Measurements from ENCODE around the gene DPM3.

The DPM3 gene

DNA sequence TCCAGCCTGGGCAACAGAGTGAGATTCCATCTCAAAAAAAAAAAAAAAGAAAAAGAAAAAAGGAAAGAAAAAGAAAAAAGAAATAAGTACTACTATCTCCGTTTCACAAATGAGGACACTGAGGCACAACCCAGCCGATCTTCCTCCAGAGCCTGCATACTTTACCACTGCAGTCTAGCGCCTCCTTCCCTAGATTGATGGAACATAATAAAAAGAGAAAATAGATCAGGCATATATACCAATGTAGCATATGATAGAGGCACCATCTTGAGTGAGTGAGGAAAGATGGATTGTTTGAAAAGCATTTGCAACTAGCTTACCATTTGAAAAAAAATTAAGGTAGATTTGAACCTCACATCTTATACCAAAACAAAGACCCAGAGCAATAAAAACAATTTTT is 5.2 kb upstream of the DPM3 start:
- no peak overlapping the region for H3K4me3 ChIP-seq (ENCODE audit: low read depth in 1 of 2, low read length in 1 of 2)
- H3K27ac ChIP-seq: no peak overlapping the region
- no peaks in the 10 kb centered on the region for H3K27me3 ChIP-seq
- no peaks in the 10 kb centered on the region for H3K9me3 ChIP-seq
- no peaks in the 10 kb centered on the region for H3K36me3 ChIP-seq
- H3K4me1 ChIP-seq (ENCODE audit: control insufficient read depth in 1 of 2, insufficient read depth in 1 of 2, low read depth in 1 of 2, low read length in 1 of 2): peaks cover 2% of the 10 kb centered on the region in 2 experiments
- TF ChIP-seq, protein P1, sequence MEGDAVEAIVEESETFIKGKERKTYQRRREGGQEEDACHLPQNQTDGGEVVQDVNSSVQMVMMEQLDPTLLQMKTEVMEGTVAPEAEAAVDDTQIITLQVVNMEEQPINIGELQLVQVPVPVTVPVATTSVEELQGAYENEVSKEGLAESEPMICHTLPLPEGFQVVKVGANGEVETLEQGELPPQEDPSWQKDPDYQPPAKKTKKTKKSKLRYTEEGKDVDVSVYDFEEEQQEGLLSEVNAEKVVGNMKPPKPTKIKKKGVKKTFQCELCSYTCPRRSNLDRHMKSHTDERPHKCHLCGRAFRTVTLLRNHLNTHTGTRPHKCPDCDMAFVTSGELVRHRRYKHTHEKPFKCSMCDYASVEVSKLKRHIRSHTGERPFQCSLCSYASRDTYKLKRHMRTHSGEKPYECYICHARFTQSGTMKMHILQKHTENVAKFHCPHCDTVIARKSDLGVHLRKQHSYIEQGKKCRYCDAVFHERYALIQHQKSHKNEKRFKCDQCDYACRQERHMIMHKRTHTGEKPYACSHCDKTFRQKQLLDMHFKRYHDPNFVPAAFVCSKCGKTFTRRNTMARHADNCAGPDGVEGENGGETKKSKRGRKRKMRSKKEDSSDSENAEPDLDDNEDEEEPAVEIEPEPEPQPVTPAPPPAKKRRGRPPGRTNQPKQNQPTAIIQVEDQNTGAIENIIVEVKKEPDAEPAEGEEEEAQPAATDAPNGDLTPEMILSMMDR (IDR thresholded peaks at IDR 0.05): no peak

DNA sequence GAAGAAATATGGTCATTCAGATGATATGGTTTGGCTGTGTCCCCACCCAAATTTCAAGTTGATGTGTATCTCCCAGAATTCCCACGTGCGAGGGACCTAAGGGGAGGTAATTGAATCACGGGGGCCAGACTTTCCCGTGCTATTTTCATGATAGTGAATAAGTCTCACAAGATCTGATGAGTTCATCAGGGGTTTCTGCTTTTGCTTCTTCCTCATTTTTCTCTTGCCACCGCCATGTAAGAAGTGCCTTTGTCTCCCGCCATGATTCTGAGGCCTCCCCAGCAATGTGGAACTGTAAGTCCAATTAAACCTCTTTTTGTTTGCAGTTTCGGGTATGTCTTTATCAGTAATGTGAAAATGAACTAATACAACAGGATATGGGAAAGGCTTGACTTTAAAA is 1.4 kb upstream of the DPM3 start:
- Histone ChIP-seq H3K9me3 (no peaks in the 10 kb centered on the region), H3K36me3 (no peaks in the 10 kb centered on the region), H3K27ac (no peak overlapping the region), H3K27me3 (no peaks in the 10 kb centered on the region), H3K4me1 (ENCODE audit: control insufficient read depth in 1 of 2, insufficient read depth in 1 of 2, low read depth in 1 of 2, low read length in 1 of 2) (peaks cover 22 to 26% of the 10 kb centered on the region in 2 experiments), H3K4me3 (ENCODE audit: low read depth in 1 of 2, low read length in 1 of 2) (no peak overlapping the region)
- TF ChIP-seq, protein P1 (IDR thresholded peaks at IDR 0.05): no peak

DNA sequence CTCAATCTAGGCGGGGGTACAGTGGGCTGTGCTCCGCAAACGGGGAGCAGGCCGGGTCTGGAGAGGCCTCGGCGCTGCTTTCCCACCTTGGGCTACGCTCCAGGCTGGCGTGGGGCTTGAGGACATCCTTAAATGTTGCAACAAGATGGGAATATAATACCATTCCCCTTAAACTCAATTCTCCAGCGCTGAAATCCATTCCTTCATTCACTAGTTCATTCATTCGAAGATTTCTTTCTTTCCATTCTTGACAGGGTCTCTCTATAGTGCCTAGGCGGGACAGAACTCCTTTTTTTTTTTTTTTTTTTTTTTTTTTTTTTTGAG is 261 bp upstream of the DPM3 start:
- Histone ChIP-seq H3K36me3 (no peaks in the 10 kb centered on the region), H3K27ac (peak overlapping the region; percentile 87), H3K27me3 (no peaks in the 10 kb centered on the region), H3K4me1 (ENCODE audit: control insufficient read depth in 1 of 2, insufficient read depth in 1 of 2, low read depth in 1 of 2, low read length in 1 of 2) (peaks cover 25 to 29% of the 10 kb centered on the region in 2 experiments), H3K4me3 (ENCODE audit: low read depth in 1 of 2, low read length in 1 of 2) (peak overlapping the region; percentile 65 to 87), H3K9me3 (no peaks in the 10 kb centered on the region)
- TF ChIP-seq, protein P1 (IDR thresholded peaks at IDR 0.05): no peak

DNA sequence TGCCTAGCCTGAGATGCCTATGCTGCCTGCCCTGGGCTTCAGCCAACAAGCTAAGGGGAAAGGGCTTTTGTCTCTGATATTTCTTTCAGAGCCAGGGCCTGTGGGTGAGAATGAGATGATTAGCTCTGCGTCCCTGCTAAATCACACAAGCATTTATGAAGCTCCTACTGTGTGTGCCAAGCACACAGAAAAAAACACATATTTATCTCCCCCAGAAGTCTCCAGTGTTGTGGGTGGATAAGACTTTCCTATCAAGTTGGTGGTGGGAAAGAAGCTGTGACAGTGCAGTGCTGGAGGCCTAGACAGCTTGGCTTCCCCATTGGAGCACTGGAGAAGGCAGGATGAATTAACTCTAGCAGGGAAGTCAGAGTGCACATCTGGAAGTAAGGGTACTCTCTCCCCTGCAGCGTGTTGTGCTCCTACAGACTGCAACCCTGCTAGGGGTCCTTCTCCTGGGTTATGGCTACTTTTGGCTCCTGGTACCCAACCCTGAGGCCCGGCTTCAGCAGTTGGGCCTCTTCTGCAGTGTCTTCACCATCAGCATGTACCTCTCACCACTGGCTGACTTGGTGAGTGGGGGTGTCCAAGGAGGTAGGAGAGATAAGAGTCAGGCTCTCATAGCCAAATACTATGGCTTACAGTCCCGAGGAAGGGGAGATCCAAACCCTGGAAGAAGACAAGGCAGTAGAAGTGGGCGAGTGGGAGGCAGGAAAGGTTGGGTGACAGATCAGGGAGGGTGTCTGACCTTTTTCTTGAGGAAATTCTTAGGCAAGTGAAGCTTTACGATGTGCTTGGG is 3.0 kb downstream of the DPM3 start:
- Histone ChIP-seq H3K36me3 (no peaks in the 10 kb centered on the region), H3K4me1 (ENCODE audit: control insufficient read depth in 1 of 2, insufficient read depth in 1 of 2, low read depth in 1 of 2, low read length in 1 of 2) (peaks cover 35% of the 10 kb centered on the region in 2 experiments), H3K9me3 (no peaks in the 10 kb centered on the region), H3K27ac (peak overlapping the region; percentile 93), H3K27me3 (no peaks in the 10 kb centered on the region), H3K4me3 (ENCODE audit: low read depth in 1 of 2, low read length in 1 of 2) (peak overlapping the region in 1 of 2 experiments; percentile 95)
- TF ChIP-seq, protein P1 (IDR thresholded peaks at IDR 0.05): no peak

DNA sequence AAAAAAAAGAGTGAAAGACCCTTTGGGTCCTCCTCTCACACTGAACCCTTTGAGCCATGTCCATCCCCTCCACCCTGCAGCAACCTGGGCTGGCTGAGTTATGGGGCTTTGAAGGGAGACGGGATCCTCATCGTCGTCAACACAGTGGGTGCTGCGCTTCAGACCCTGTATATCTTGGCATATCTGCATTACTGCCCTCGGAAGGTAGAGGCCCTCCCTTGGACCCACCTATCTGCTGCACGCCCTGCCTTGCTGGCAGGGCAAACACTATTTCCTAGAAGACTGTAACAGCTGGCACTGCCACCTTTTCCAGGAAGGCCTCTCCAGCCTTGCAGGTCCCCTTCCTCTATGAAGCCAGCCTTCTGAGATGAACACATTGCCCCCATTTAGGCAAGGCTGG is 3.6 kb downstream of the DPM3 start:
- TF ChIP-seq, protein P1 (IDR thresholded peaks at IDR 0.05): no peak
- Histone ChIP-seq H3K4me1 (ENCODE audit: control insufficient read depth in 1 of 2, insufficient read depth in 1 of 2, low read depth in 1 of 2, low read length in 1 of 2) (peaks cover 35% of the 10 kb centered on the region in 2 experiments), H3K4me3 (ENCODE audit: low read depth in 1 of 2, low read length in 1 of 2) (peak overlapping the region; percentile 95 to 99), H3K9me3 (no peaks in the 10 kb centered on the region), H3K27ac (peak overlapping the region; percentile 93), H3K36me3 (no peaks in the 10 kb centered on the region), H3K27me3 (no peaks in the 10 kb centered on the region)

Measured in neutrophil (primary cell).